DMS79 (cell line): ENCODE data around the gene KLHL20.
"Not testable (repeated sequence)": the region's sequence is repeated elsewhere in the genome, so short reads cannot be mapped to it uniquely, and the experiment has no call there.

ENCODE experiments used
- DNase-seq: peaks from one replicate; lab custom pipeline; 2025; lab: John Stamatoyannopoulos, UW

The KLHL20 gene

DNA sequence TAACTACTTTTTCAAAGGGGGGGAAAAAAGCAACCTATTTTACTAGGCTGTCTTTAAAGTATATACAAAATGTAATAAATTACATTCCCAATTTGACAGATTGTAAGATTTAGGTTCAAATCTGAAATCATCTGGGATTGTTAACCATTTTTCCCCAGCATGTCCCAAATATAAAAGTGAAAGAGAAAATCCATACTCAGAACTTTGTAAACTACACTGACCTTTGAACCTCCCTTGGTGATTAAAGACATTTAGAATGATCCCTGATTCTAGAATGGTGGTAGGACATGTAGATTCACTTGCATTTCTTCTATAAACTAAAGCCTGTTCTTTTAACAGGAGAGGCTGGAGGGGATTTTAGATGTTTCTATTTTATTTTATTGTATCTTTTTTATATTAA is 39.0 kb downstream of the KLHL20 start:
- DNase-seq: no peak

DNA sequence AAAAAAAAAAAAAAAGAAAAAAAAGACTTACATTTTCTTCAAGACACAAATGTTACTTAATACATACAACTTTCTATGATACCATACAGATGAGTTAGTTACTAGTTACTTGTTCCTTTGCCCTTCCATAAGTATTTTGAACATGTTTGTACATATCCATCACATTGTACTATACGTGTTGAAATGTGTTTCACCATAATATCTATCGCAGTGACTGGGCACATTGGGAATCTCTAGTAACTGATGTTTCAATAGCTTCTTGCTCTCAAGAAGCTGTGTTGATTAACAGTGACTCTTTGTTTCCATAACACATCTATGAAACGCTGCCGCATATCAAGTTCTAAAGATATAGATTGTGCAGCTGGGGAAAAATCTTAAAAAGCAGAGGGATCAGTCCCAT is 42.9 kb downstream of the KLHL20 start:
- DNase-seq: no peak

- DNase-seq: no peak
Measured at GRCh38 chr1:173758110-173758509, 43.3 kb downstream of the KLHL20 start.

GRCh38 chr1:173758980-173759379 is 44.2 kb downstream of the KLHL20 start:
- no peak for DNase-seq

DNA sequence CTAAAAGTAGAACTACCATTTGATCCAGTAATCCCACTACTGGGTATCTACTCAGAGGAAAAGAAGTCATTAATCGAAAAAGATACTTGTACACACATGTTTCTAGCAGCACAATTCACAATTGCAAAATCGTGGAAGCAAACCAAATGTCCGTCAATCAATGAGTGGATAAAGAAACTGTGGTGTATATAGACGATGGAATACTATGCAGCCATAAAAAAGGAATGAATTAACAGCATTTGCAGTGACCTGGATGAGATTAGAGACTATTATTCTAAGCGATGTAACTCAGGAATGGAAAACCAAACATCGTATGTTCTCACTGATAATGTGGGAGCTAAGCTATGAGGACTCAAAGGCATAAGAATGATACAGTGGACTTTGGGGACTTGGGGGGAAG is 49.5 kb downstream of the KLHL20 start:
- DNase-seq: not testable (repeated sequence)

DNA sequence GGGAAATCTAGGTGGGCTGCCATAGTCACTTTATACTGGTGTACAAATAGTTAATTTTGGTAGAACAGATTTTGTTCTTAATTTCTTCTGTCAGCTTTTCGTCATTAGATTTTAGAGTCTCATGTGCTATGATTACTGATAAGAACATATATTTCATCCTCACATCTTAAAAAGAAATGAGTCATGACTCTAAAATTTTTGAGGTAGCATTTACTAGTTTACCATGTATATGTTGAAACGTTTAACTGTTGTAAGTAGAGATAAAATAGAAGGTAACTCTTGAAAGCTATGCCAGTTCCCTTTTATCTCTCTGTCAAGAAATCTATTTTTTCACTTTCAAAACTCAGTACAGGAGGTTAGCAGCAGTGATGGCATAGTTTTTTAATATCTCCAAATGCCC is 53.4 kb downstream of the KLHL20 start:
- no peak for DNase-seq

- no peak for DNase-seq
Measured at GRCh38 chr1:173768827-173769226, 54.0 kb downstream of the KLHL20 start.

- DNase-seq: not testable (repeated sequence)
Measured at GRCh38 chr1:173770330-173770729, 55.5 kb downstream of the KLHL20 start.

DNA sequence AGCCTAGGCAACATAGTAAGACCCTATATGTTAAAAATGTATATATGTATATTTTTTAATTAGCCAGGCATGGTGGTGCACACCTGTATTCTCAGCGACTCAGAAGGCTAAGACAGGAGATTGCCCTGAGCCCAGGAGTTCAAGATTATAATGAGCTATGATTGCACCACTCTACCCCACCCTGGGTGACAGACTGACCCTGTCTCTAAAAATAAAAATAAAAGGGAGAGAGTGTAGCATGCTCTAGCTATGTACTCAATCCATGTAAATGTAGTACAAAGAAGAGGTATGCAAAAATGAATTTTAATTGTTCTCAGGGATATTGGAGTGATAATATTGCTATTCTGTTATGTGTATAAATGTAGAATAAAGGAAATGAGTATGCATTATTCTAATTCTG is 56.8 kb downstream of the KLHL20 start:
- DNase-seq: no peak

DNA sequence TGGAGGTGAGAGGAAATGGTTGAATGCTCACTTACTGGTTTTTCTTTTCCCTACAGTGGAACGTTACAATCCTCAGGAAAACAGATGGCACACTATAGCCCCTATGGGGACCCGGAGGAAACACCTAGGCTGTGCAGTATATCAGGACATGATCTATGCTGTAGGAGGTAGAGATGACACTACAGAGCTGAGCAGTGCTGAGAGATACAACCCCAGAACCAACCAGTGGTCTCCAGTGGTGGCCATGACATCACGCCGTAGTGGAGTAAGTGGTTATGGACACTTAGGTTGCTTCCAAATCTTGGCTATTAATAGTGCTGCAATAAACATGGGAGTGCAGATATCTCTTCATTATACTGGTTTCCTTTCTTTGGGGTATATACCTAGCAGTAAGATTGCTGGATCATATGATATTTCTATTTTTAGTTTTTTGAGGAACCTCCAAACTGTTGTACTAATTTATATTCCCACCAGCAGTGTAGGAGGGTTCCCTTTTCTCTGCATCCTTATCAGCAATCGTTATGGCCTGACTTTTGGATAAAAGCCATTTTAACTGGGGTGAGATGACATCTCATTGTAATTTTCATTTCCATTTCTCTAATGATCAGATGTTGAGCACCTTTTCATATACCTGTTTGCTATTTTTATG is 60.9 kb downstream of the KLHL20 start:
- DNase-seq: no peak

DNA sequence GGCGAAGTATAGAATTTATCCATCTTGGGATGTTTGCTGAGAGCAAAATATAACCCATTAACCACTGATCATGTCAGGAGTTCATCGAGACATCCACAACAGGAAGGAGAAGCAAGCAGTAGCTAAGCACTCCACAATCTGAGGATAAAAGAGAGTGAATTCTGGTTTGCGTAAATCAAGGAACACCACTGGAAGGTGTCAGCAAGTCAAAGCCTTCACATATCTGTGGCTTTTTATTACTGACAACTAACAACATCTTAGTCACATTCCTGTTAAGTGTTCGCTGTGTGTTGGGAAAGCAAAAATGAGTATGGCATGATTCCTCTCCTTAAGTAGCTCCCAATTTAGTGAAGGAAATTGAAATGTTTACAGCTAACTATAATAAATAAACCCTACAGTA is 65.2 kb downstream of the KLHL20 start:
- no peak for DNase-seq

GRCh38 chr1:173784997-173785396 is 70.2 kb downstream of the KLHL20 start:
- DNase-seq: no peak

DNA sequence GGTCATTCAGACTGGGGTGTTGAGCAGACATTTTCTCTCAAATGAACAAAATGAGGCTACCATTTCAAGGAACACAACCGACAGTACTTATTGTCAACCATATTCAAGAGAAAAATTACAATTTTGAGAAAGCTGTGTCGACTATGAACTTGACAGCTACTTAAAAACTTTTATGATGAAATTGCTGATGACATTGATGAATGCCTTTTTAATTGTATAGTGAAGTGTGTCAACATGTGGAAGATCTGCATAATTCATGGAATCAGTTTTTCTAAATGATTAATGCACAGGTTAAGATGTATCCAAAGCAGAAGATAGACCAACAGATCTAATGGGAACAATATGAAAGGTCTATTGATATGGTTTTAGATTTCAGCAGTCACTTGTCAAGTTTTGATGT is 75.1 kb downstream of the KLHL20 start:
- DNase-seq: no peak

GRCh38 chr1:173798078-173798477 is 83.3 kb downstream of the KLHL20 start:
- DNase-seq: no peak

- DNase-seq: not testable (repeated sequence)
Measured at GRCh38 chr1:173799995-173800394, 85.2 kb downstream of the KLHL20 start.

DNA sequence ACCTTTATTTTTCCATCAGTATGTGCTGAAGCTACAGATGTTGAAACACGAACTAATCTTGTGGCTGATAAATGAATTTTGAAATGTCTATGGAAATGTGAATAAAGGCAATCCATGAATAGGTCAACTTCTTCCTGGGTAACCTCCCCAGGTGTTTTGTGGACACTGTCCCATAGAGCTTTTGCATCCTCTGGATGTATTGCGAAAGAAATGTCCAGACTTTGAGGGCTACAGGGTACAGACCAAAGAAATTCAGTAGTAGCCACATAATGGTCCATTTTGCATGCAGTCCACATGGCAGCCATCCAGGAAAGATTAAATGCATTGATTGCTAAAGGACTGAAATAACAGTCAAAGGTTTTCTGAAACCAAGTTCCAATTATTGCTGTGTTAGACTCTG is 88.2 kb downstream of the KLHL20 start:
- no peak for DNase-seq

DNA sequence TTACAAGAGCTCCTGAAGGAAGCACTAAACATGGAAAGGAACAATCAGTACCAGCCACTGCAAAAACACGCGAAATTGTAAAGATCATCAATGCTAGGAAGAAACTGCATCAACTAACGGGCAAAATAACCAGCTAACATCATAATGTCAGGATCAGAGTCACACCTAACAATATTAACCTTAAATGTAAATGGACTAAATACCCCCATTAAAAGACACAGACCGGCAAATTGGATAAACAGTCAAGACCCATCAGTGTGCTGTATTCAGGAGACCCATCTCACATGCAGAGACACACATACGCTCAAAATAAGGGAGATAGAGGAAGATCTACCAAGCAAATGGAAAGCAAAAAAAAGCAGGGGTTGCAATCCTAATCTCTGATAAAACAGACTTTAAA is 98.9 kb downstream of the KLHL20 start:
- DNase-seq: not testable (repeated sequence)

GRCh38 chr1:173818459-173818858 is 103.7 kb downstream of the KLHL20 start:
- no peak for DNase-seq

DNA sequence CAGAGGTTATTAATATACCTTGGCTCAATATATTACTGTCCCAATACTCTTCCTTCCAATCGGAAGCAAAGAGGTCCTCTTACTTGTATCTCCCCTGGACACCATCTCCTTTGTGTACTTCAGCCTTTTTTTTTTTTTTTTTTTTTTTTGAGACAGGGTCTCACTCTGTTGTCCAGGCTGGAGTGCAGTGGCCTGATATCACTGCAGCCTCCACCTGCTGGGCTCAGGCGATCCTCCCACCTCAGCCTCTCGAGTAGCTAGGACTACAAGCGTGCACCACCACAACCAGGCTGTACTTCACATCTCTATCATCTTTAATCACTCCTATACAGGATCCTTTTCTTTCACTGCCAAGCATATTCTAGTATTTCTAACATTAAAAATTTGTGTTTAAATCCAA is 106.9 kb downstream of the KLHL20 start:
- no peak for DNase-seq

DNA sequence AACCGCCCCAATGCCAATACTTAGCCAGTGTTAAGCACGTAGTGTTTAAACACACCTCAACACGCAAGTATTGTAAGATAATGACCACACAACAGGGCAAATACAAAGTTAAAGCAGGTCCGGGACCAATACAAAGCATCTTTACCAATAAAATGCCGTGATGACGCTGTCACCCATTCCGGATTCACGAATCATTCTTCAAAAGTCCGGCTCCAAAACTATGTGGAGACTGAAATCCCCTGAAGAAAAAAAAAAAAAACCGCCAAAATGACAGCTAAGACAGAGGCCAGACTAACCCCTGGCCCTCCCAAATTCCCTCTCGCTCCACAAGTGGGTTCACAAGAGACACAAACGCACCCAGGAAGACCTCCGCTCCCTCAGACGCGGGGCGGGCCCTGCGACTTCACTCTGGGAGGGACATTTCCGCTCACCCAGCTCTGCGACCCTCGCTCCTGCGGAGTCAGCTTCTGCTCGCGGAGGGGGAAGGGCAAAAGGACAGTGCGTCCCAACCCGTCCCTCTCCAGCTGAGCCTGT is 109.1 kb downstream of the KLHL20 start:
- peak; percentile 72 for DNase-seq

- DNase-seq: peak; percentile 98
Measured at GRCh38 chr1:173824315-173825081, 109.7 kb downstream of the KLHL20 start, which contains the start of the genes CENPL and DARS2. CENPL (minus strand) TSS chr1:173824883; CDS start chr1:173811299, 13,584 bp downstream. DARS2 (plus strand) TSS chr1:173824673; CDS start chr1:173825230, 557 bp downstream.

DNA sequence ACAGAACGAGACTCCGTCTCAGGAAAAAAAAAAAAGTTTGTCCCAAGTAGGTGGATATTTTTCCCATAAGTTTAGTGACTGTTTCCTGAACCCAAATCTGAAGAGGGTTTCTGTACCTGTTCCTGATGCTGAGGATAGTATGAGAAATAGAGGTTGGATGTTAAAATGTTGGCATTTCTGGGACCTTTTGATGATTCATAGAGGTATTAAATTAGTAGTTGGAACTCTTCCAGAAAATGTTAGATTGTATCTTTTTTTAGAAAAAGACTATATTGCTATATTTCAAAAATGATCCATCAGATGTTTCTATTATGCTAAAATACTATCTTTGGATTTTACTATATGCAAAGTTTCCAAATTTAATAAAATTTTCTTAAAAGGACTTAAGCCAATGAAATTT is 112.8 kb downstream of the KLHL20 start:
- no peak for DNase-seq

GRCh38 chr1:173832748-173833147 is 118.0 kb downstream of the KLHL20 start:
- DNase-seq: no peak
